Left colon (tissue), 2 donors: ENCODE measurements around the gene ERN1. TPM values are rescaled to one million over a fixed set of nuclear protein-coding genes. Genes with fewer than 3 reads are reported as not detected.
A peak's percentile ranks its signal among the peaks of the same experiment; 100 is the strongest.

Experiments
- ATAC-seq: fragments of 200-7000 bp; cut with Tn5 transposase; one replicate; pipeline ENCODE4 v1.9.1; 2020; ENCODE audit warnings: mild to moderate bottlenecking, moderate library complexity
- DNase-seq, 2 donors: peaks; one replicate each; pipeline ENCODE4 v3.0.0-alpha.2; 2020
- intact Hi-C, 2 donors: fragments of 100-400 bp; cut with DNase I in 1 of 2; cut with micrococcal nuclease in 1 of 2; formaldehyde crosslinking; loops; one replicate each; pipeline versions ENCODE4 v1.11.2 to v1.14.0; 2022; cut with DNase I, micrococcal nuclease
- total RNA-seq, 2 donors: library from RNA; stranded (reverse); fragmentation: NEBNext Ultra II Directional; extraction: Animal tissue kit (Norgen Biotek cat#: 25700); gene quantifications; one replicate each; pipeline ENCODE4 v1.2.1, GENCODE V29; 2021
- donor health status: DM: no; HTN: no; CAD: no.
- donor health status: DM: yes; HTN: yes; CAD: no.

ERN1 gene
- total RNA-seq, 2 donors from 2014 or later: 19.9 to 25.6 TPM

DNA sequence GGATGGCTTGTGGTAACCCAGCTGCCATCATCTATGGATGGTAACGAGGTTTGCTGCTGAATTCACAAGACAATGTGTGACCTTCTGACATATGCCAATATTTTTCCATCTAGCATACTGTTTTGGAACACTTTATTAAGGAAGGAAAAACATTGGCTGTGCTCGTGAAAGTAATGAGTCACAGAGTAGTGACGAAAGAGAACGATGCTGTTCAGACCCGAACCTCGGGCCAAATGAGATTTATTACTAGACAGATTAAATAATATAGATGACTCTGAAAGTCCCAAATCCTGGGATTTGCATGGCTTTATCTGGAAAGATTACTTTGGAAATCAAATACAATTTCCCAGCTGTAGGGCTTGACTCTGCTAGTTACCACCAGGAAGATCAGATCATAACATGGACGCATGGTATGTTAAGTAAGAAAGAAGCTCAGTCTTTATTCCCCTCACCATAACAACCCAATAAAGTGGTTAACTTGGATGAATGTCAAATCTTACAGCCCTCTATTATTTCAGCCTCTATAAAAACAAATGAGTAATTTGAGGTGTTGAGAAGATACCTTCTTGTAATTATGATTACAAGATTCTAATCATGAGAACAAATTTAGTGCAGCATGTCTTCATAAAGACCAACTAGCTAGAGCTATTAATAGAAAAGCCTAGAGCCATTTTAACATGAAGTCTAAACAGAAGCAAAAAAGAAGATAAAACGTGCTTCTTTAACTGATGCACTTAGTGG lies 32.6 kb downstream of the ERN1 start:
- DNase-seq (no peak), ATAC-seq (no peak)
- intact Hi-C loops: no loop called here

DNA sequence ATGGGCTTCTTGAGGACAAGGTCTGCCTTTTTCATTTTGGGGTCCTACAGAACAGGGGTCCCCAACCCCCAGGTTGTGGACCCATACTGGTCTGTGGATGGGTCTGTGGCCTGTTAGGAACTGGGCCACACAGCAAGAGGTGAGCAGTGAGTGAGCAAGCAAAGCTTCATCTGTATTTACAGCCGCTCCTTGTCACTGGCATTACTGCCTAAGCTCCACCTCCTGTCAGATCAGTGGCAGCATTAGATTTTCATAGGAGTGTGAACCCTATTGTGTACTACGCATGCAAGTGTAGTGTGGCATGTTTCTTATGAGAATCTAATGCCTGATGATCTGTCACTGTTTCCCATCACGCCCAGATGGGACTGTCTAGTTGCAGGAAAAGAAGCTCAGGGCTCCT lies 33.9 kb downstream of the ERN1 start:
- no peak for ATAC-seq
- intact Hi-C loops: no loop called here
- DNase-seq: no peak

DNA sequence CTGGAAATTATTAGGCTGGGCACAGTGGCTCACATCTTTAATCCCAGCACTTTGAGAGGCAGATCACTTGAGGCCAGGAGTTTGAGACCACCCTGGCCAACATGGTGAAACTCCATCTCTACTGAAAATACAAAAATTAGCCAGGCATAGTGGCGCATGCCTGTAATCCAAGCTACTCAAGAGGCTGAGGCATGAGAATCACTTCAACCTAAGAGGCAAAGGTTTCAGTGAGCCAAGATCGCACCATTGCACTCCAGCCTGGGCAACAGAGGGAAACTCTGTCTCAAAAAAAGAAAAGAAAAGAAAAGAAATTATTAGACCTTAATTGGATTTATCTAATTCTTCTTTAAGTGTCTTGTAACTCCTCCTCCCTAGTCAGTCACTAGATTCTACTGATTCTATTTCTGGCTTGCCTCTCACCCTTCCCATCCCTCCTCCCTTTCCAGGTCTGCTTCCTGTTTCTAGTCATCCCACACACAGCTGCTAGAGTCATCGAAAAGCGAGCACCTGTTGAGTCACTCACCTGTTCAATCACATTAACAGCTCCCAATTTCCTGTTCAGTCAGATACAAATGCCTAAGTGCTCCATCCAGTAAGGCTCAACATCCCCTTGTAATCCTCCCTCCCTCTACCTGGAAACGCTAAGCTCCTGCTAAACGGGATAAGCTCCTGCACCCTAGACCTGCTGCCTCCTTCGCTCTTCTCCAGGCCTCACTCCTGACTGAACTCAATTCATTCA lies 34.6 kb downstream of the ERN1 start:
- intact Hi-C loops: no loop called here
- DNase-seq: no peak
- ATAC-seq: peak; percentile 93

DNA sequence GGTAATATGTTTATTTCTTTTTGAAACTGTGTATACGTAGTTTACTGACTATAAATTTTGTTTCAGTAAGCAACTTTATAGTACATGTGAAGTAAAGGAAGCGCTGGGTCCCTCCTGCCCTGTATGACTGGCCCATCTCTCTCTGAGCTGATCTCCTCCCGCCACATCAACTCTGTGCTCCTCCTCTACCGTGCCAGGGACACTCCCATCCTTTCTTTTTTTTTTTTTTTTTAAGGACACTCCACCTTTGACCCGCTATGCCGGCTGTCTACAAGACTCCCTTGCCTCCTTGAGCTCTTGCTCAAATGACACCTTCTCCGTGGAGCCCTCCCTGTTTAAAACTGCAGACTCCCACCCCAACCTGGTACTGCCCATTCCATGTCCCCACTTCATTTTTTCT lies 35.5 kb downstream of the ERN1 start:
- ATAC-seq (peak; percentile 81), DNase-seq (no peak)
- intact Hi-C loops: no loop called here

DNA sequence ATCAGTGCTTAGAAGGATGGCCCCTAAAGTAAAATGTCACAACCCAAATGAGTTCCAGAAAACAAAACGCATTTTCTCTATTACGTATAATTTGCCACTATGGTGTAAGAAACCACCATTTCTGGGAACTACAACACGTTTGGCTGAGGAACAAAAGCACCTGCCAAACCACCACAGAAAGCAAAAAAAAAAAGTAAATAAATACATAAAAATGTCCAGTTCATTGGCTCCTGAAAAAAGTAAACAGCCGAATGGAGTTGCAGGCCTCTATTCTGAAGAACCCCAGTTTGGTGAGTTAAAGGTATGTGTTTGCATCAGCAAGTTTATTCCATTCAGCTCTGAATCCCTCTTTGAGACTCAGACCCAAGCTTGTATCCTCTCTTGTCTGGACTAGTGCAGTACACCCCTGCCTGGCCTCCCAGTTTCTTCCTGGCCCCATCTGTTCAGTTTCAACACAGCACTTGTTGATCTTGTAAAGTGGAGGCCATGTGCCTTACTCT lies 36.9 kb downstream of the ERN1 start:
- intact Hi-C loops: no loop called here
- ATAC-seq: no peak

DNA sequence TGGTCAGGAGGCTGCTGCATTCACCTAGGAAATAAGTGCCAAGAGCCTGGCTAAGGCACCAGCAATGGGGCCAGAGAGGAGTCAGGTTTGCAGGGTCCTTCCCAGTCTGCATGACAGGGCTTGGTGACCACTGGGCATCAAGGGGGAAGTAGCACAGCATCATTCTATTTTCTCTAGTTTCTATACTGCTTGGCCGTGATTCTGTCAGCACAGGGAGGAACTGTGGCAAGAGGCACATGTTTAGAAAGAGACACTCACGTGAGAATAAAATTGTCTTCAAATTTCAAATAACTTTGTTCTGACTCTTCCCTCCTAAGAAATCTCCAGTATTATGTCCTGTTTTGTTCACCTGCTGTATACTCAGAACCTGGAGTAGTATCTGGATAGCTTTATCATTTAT lies 37.8 kb downstream of the ERN1 start:
- DNase-seq: no peak
- intact Hi-C loops: no loop called here
- no peak for ATAC-seq

More for the DNA sequence above, 36.9 kb downstream of the ERN1 start:
- DNase-seq: no peak

DNA sequence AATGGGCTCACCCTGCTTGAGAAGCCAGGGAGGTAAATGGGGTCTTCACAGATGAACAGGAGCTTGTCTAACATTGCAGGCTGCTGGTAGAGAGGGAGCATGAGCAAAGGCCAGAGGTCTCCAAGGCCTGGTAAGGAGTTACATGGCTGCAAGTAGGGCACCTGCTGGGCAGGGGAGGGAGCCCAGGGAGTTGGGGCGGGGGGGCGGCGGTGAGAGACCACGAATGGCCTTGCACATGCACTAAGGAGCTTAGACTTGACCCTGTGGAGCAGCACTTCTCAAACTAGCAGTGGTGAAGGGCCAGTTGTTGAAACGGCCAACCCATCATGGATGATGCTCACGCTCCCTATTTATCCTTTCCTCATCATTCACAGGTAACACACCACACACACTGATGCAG lies 38.4 kb downstream of the ERN1 start:
- ATAC-seq (no peak), DNase-seq (no peak)
- intact Hi-C loops: no loop called here

DNA sequence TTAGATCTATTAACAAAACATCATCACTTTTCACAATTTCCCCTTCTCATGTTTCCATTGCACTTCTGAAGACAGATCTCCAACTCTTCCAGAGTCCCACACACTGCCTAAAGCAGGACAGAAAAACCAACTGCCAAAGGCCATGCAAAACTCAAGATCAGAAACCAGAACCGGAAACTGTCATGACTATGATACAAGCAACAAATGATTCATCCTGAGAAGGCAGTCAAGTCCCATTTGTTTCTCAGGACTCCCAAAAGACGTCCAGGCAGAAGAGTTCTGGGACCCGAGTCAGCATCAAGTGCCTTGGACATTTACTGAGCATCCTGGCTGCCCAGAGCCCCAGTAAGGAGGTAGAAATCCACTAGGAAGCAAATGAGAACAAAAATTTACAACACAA lies 38.8 kb downstream of the ERN1 start:
- DNase-seq (no peak), ATAC-seq (no peak)
- intact Hi-C loops: no loop called here

DNA sequence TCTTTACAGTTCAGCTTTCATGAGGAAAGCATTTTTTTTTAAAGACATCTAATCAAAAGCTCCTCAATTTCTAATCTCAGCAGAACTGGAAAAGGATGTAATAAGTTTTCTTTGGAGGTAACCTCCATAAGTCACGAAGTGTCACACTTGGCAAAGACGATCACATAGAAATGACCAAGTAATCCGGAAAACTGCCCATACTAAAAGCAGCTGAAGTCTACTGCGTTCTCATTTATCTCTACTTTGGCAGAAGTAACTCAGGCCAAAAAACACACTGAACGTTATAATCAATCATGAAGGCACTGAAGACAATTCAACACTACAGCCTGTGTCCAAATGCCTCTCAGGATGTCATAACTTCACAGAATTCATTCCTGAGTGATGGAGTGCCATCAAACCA lies 39.8 kb downstream of the ERN1 start:
- ATAC-seq (no peak), DNase-seq (no peak)
- intact Hi-C loops: no loop called here

DNA sequence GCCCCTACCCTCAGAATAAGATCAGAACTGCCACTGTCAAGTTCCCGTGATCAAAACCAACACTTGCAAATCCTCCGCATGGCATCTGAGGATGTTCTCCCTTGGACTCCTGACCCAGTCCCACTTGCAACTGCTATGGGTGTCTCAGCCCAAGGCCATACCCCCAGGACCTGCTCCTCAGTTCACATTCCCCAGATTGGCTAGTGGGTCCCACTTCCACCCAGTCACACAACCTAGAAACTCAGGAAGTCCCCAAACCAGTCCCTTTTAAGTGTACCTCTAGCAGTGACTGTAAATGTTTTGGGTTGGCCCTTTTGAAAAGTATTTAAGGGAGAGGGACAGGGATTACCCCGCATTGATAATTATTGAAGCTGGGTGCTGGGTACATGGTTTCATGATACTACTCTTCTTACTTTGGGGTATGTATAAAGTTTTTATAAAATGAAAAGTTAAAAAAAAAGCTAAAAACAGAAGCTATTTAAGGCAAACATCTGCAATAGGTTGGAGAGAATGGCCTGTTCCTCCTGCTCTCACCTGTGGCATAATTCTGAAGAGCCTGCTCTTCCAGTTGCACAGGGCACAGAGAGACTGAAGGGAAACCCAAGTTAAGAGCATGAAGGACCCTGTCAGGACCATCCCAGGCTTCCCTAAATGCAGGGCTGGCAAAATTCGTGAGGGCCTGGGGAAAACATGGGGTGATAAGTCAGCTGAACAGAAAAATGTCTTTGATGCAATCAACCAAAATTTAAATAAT lies 42.5 kb downstream of the ERN1 start:
- intact Hi-C loops: no loop called here
- no peak for DNase-seq

DNA sequence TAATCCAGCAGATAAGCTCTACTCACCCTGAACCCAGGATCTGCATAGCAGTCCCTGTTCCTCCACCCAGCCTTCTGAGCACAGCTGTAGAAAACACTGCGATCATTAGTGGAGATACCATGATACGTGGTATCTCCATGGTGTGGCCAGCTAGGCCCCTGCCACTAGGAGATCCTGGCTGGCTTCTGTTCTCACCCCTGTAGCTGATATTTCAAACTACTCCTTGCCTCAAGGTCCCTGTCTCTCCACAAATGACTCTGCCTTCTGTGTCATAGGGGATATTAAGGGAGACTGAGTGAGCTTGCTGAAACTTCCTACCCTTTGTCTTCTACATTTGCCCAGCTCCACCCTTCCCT lies 44.3 kb downstream of the ERN1 start:
- DNase-seq (no peak), ATAC-seq (no peak)
- intact Hi-C loops: no loop called here

More for the DNA sequence above, 42.5 kb downstream of the ERN1 start:
- no peak for ATAC-seq

DNA sequence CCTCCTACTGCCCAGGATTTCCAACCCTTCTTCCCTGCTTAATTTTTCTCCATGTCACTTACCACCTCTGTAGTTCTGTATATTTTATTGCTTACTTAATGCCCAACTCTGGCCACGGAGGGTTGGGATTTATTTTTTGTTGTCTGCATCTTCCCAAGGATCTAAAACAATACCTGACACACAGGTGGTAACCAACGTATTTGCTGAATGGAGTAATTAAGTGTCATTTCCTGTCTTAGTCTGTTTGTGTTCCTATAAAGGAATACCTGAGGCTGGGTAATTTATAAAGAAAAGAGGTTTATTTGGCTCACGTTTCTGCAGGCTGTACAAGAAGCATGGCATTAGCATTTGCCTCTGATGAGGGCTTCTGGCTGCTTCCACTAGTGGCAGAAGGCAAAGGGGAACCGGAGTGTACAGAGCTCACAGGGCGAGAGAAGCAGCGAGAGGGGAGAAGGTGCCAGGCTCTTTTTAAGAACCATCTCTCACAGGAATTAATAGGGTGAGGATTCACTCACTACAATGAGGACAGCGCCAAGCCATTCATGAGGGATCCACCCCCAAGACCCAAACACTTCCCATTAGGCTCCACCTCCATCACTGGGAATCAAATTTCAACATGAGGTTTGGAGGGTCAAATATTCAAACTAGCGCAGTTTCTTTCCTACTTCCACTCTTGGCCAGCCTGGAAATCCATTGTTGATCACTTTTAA lies 44.8 kb downstream of the ERN1 start:
- ATAC-seq: no peak
- intact Hi-C loops: no loop called here
- DNase-seq: no peak

DNA sequence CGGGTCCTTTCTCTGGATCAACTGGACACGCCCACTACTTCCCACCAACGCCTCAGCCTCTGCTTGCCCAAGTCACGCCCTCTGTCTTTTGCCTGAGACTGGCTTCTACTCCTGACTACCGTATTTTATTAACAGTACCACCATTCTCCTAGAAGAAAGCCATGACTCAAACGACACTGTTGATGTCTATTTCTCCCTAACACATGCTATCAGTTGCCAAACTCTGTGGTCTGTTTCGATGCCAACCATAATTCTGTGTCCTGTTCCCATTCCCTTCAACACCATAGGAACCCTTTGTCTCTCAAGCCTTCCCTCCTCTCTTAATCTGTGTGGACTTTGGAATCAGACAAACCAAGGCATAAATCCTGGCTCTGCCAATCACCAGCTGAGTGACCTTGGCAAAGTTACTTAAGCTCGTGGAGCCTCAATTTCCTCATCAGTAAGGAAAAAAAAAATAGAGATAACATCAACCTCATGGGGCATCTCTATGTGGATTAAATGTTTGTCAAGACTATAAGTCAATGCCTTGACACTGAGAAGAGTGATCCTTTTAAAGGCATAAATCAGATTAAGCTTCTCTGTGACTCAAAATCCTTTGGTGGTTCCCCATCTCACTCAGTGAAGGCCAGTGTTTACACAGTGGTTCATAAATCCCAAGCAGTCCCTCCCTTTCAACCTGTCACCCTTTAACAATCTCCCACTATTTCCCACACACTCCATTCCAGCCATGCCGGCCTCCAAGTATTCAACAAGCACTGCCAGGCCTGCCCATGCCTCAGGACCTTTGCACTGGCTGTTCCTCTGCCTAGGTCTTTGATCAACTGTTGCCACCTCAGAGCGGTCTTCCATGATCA lies 45.6 kb downstream of the ERN1 start:
- intact Hi-C loops: no loop called here
- ATAC-seq (peak; percentile 85), DNase-seq (peak; percentile 62 to 66)

DNA sequence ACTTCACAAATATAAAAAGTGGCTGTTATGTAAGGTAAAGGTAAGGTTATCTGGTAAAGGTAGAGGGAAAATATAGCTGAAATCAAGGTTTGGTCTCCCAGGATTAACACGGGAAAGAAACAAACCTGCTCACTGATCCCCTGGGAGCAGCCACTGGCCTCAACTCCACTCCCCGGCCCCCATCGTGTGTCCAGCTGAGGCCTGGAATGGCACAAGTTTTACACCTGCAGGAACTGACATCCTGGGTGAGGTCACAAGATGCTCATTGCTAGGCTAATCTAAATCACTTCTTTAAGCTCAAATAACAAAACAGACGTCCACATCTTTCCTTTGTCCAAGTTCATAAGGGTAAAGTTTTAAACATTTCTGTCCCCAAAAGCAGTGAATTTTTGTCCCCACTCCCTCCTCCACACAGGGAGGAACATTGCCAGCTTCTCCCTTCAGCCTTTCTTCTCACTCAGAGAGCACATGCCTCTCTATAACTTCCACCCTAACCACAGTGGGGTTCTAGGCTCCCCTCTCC lies 46.3 kb downstream of the ERN1 start:
- DNase-seq (no peak), ATAC-seq (peak; percentile 17)
- intact Hi-C loops: no loop called here

DNA sequence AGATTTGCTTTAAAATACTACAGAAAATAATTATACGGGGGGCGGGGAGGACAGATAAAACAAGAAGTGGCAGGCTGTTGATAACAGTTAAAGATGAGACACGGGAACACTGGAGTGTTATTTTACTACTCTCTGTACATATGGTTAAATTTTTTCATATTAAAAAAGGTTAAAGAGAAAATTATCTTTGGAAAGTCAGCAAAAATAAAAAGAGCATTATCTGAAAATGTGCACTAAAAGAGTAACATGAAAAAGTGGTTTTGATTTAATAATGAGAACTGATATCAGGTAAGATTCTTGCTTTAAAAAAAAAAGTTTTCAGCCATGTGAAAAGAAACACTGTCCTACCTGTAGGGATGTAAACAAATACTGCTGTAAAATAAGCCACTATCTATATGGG lies 46.9 kb downstream of the ERN1 start:
- DNase-seq (no peak), ATAC-seq (no peak)
- intact Hi-C loops: no loop called here

DNA sequence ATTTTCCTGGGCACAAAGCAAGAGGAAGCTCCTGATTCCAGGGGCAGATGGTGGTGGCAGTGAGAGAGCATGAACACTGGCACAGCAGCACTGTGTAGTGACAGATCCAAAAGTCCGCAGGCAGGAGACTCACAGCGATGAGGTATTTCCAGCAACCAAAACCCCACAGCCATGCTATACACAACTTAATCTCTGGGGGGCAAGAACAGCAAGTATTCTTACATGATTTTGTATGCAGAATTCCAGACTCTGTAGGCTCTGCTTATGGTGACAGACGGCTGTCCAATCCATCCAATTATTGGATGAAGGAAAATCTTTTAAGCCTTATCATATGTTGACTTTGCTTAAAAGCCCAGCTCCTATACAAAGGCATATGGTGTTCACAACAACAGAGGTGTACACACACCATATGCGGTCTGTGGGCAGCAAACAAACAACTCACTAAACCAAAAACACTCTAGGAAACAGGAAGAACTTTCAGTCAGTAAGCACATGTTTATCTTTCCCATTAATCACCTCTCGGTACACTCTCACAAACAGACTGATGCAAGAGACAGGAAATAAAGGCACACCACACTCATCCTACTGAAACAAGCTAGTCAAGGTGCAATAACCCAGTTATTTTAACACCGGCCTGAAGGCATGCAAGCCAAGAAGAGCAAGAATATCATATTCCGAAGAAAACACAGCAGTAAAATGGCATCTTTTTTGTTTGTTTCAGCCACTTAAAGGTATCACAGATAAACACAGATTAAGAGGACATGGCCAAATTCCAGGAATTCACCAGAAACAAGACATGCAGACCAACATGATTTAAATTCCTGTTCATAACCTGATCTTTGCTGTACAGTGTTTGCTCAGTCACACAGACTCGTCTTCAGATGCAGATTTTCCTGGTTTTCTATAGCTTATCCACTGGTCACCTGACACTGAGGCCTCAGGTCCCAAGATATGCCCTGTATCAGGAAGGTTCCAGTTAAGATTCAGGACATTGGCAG lies 47.8 kb downstream of the ERN1 start:
- intact Hi-C loops: no loop called here
- DNase-seq: no peak
- ATAC-seq: peak; percentile 35

DNA sequence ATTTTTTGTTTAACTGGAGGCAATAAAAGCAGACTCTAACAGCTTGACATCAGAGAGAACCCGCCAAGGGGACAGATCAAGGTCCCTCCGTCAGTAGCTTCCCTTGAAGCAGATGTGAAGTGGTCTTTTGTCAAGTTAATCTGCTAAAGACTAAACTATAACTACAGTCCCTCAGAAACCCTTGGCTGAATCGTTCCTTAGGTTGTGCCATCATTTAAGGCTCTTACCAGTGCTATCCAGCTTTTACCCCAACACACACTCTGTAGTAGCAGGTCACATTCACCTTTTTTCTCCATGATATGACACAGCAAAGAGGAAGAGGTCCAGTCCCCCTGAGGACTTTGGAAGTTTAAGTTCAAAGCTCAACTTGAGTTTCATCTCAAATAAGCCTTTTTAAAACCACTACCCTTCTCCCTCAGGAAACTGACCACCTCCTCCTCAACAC lies 49.7 kb downstream of the ERN1 start:
- ATAC-seq (no peak), DNase-seq (no peak)

More for the DNA sequence above, 49.7 kb downstream of the ERN1 start:
- intact Hi-C loops: no loop called here
